Panc1 (cell line): Measurements from ENCODE around the gene NOS1. TPM values are rescaled to one million over a fixed set of nuclear protein-coding genes. Genes with fewer than 3 reads are reported as not detected.

Experiments used
- ATAC-seq: fragments of 200-7000 bp; cut with Tn5 transposase; 2 replicates; pipeline ENCODE4 v1.9.1; 2020; ENCODE audit warnings: mild to moderate bottlenecking, moderate library complexity
- BruUV-seq: library from RNA; stranded (reverse); fragments of 400-500 nt; replicated peaks from 2 replicates; lab custom pipeline; 2021; lab: Mats Ljungman, UMichigan
- CTCF ChIA-PET: fragments of 300-600 bp; sonication (Branson Sonifier 250); formaldehyde crosslinking; loops from one replicate; lab custom pipeline; 2022; ENCODE audit warnings: antibody characterized with exemption; lab: Charles Lee
- POLR2A ChIA-PET: fragments of 300-600 bp; sonication (Branson Sonifier 250); formaldehyde crosslinking; loops from one replicate; lab custom pipeline; 2022; ENCODE audit warnings: antibody characterized with exemption; lab: Charles Lee
- DNase-seq: peaks from one replicate; pipeline ENCODE4 v3.0.0-alpha.2; 2010; ENCODE audit warnings: low read depth, low spot score
- H3K27ac ChIP-seq: 2 replicates; pipeline ENCODE4 v1.5.1; 2011; ENCODE audit warnings: mild to moderate bottlenecking, low read length, inconsistent platforms
- H3K27me3 ChIP-seq: fragments of 200-500 bp; sonication (Bioruptor generic); 2 replicates; pipeline ENCODE4 v1.6.0; 2014; ENCODE audit warnings: low read length, inconsistent platforms; ENCODE audit not compliant: control insufficient read depth, insufficient read depth
- H3K36me3 ChIP-seq: fragments of 200-500 bp; sonication (Bioruptor generic); 2 replicates; pipeline ENCODE4 v1.5.1; 2014; ENCODE audit warnings: inconsistent platforms, mild to moderate bottlenecking, low read length, moderate library complexity; ENCODE audit not compliant: control insufficient read depth, insufficient read depth
- H3K4me1 ChIP-seq: 2 replicates; pipeline ENCODE4 v1.5.1; 2011; ENCODE audit warnings: inconsistent platforms, mild to moderate bottlenecking, low read length, moderate library complexity; ENCODE audit not compliant: control insufficient read depth, insufficient read depth
- H3K4me3 ChIP-seq, 2 experiments: 2 replicates each; pipeline ENCODE4 v1.5.1; 2011 to 2012; ENCODE audit warnings: low read depth in 2 of 2, low read length in 2 of 2, mild to moderate bottlenecking in 2 of 2, inconsistent platforms in 1 of 2, moderate library complexity in 1 of 2
- H3K9me3 ChIP-seq: fragments of 200-500 bp; sonication (Bioruptor generic); 2 replicates; pipeline ENCODE4 v1.5.1; 2014; ENCODE audit warnings: low read depth, mild to moderate bottlenecking, inconsistent platforms, low read length, moderate library complexity; ENCODE audit not compliant: control insufficient read depth, insufficient read depth
- POLR2AphosphoS5 ChIP-seq: IDR thresholded peaks from 2 replicates; pipeline ENCODE4 v1.6.1; 2012; ENCODE audit warnings: mild to moderate bottlenecking, low read depth, low read length, moderate library complexity
- SIN3A ChIP-seq: IDR thresholded peaks from 2 replicates; pipeline ENCODE4 v1.6.1; 2012; ENCODE audit warnings: low read depth, mild to moderate bottlenecking, low read length, moderate library complexity, borderline replicate concordance; ENCODE audit not compliant: insufficient read depth
- TCF7L2 ChIP-seq: IDR thresholded peaks from 2 replicates; pipeline ENCODE4 v1.6.1; 2011; ENCODE audit warnings: mild to moderate bottlenecking, low read depth, low read length, inconsistent platforms
- in situ Hi-C: cut with HindIII; loops from 2 replicates; pipeline ENCODE4 v1.10.0; 2016; ENCODE audit warnings: low sequenced_read_pairs, low pct_unique_long_range_greater_than_20kb
- intact Hi-C: fragments of 100-400 bp; cut with micrococcal nuclease; formaldehyde crosslinking; loops from one replicate; pipeline ENCODE4 v1.10.0; 2022; ENCODE audit not compliant: unreplicated experiment
- total RNA-seq: library from RNA; stranded (reverse); gene quantifications from one replicate; pipeline ENCODE4 v1.2.1, GENCODE V29; 2021; ENCODE audit not compliant: unreplicated experiment
- TF ChIP-seq, protein P1 (sequence below), 2 experiments: IDR thresholded peaks; 2 replicates each; pipeline ENCODE4 v1.6.1; 2011 to 2012; ENCODE audit warnings: low read depth in 2 of 2, control low read depth in 1 of 2, low read length in 1 of 2, mild to moderate bottlenecking in 1 of 2, moderate library complexity in 1 of 2; ENCODE audit not compliant: insufficient read depth in 1 of 2
- TF ChIP-seq, protein P2 (sequence below): fragments of 450-650 bp; IDR thresholded peaks from 2 replicates; pipeline ENCODE4 v1.5.1; 2017; ENCODE audit warnings: mild to moderate bottlenecking

Gene NOS1
- total RNA-seq, 1 experiment from 2014 or later = 0.03 TPM

DNA sequence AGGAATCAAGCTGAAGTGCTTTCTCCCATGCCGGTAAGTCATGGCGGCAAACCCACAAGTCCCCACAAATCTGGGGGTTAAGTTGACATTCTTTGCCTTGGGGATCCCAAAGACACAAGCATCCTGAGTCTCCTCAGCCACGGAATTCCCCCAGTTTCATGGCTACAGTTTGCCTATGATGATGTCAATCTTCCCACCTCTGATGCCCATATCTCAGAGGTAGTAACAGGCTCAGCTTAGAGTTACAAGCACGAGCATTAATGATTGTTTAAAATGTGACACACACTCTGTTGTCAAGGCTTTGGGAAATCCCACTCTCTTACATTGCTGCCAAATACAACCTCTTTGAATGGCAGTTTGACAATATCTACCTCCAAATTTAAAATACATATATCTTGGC, 22.3 kb downstream of the NOS1 start:
- H3K9me3 ChIP-seq = 0 out of 2 replicates have a peak, but pooled peaks cover 4% of the 10 kb centered on the region
- POLR2A ChIA-PET = no interaction called here
- CTCF ChIA-PET = no interaction called here
- H3K4me1 ChIP-seq = no peaks in the 10 kb centered on the region
- no peaks in the 10 kb centered on the region for H3K36me3 ChIP-seq
- TF ChIP-seq POLR2AphosphoS5 (no peak), SIN3A (no peak), TCF7L2 (no peak)
- TF ChIP-seq, protein P1, sequence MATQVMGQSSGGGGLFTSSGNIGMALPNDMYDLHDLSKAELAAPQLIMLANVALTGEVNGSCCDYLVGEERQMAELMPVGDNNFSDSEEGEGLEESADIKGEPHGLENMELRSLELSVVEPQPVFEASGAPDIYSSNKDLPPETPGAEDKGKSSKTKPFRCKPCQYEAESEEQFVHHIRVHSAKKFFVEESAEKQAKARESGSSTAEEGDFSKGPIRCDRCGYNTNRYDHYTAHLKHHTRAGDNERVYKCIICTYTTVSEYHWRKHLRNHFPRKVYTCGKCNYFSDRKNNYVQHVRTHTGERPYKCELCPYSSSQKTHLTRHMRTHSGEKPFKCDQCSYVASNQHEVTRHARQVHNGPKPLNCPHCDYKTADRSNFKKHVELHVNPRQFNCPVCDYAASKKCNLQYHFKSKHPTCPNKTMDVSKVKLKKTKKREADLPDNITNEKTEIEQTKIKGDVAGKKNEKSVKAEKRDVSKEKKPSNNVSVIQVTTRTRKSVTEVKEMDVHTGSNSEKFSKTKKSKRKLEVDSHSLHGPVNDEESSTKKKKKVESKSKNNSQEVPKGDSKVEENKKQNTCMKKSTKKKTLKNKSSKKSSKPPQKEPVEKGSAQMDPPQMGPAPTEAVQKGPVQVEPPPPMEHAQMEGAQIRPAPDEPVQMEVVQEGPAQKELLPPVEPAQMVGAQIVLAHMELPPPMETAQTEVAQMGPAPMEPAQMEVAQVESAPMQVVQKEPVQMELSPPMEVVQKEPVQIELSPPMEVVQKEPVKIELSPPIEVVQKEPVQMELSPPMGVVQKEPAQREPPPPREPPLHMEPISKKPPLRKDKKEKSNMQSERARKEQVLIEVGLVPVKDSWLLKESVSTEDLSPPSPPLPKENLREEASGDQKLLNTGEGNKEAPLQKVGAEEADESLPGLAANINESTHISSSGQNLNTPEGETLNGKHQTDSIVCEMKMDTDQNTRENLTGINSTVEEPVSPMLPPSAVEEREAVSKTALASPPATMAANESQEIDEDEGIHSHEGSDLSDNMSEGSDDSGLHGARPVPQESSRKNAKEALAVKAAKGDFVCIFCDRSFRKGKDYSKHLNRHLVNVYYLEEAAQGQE (IDR thresholded peaks at IDR 0.05; ENCODE audit: insufficient read depth in 1 of 2, low read depth in 2 of 2, low read length in 1 of 2) = no peak
- TF ChIP-seq, protein P2, sequence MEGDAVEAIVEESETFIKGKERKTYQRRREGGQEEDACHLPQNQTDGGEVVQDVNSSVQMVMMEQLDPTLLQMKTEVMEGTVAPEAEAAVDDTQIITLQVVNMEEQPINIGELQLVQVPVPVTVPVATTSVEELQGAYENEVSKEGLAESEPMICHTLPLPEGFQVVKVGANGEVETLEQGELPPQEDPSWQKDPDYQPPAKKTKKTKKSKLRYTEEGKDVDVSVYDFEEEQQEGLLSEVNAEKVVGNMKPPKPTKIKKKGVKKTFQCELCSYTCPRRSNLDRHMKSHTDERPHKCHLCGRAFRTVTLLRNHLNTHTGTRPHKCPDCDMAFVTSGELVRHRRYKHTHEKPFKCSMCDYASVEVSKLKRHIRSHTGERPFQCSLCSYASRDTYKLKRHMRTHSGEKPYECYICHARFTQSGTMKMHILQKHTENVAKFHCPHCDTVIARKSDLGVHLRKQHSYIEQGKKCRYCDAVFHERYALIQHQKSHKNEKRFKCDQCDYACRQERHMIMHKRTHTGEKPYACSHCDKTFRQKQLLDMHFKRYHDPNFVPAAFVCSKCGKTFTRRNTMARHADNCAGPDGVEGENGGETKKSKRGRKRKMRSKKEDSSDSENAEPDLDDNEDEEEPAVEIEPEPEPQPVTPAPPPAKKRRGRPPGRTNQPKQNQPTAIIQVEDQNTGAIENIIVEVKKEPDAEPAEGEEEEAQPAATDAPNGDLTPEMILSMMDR = no peak
- no TSS peak for BruUV-seq
- DNase-seq = no peak
- no peak overlapping the region for H3K27ac ChIP-seq
- ATAC-seq = peak; percentile 57
- no peak overlapping the region for H3K4me3 ChIP-seq
- in situ Hi-C loops (no loop called here), intact Hi-C loops (no loop called here)
- H3K27me3 ChIP-seq = 0 out of 2 replicates have a peak, but pooled peaks cover 1% of the 10 kb centered on the region

DNA sequence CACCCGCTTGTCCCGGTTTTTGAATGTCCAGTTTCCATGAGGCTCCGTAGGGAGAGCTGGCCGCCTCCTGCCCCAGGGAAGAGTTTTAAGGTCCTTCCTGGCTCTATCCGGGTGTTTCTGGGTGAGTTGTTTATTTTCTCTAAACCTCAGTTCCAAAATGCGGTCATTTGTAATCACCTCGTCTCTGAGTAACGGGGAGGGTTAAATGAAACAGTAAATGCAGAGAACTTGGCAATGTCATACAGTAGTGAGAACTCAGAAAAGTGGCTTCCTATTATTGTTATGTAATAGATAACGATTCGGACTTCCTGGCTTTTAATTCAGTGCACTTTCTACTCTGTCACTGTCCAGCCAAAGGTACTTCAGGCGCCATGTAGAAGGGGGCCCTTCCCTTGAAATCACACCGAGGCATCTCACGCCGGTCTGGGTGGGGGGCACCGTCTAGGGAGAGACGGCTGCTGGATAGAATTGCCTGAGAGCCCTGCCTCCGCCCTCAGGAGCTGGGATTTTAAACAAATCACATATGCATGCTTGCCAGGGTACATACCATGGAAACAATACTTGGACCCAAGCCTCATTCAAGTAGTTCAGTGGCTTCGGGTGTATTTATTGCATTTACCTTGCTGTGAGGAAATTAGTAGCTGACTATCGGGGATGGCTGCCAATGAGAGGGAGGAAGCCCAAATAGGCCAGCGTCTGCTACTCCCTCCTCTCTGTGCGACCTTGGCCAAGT, 26.4 kb downstream of the NOS1 start:
- TF ChIP-seq, protein P2 = no peak
- TF ChIP-seq TCF7L2 (no peak), SIN3A (no peak)
- no peak for ATAC-seq
- in situ Hi-C loops = no loop called here
- Histone ChIP-seq H3K4me3 (no peak overlapping the region), H3K9me3 (no peaks in the 10 kb centered on the region), H3K27me3 (peaks cover 5% of the 10 kb centered on the region), H3K36me3 (no peaks in the 10 kb centered on the region), H3K4me1 (no peaks in the 10 kb centered on the region), H3K27ac (no peak overlapping the region)
- no TSS peak for BruUV-seq
- ChIA-PET CTCF (no interaction called here), POLR2A (no interaction called here)
- intact Hi-C loops = no loop called here
- DNase-seq = no peak
